HL-60 (cell line): ENCODE measurements around the gene MRPL48.

Experiments used
- POLR2AphosphoS5 ChIP-seq: IDR thresholded peaks from 2 replicates; pipeline ENCODE4 v1.6.1; 2012; ENCODE audit warnings: low read depth
- TF ChIP-seq, protein P1 (sequence below): IDR thresholded peaks from one replicate; pipeline ENCODE4 v1.5.1; 2011; ENCODE audit warnings: low read length, control low read depth, inconsistent platforms; ENCODE audit not compliant: insufficient read depth
- TF ChIP-seq, protein P2 (sequence below): IDR thresholded peaks from 2 replicates; pipeline ENCODE4 v1.6.1; 2012; ENCODE audit warnings: low read depth; ENCODE audit not compliant: insufficient replicate concordance

DNA sequence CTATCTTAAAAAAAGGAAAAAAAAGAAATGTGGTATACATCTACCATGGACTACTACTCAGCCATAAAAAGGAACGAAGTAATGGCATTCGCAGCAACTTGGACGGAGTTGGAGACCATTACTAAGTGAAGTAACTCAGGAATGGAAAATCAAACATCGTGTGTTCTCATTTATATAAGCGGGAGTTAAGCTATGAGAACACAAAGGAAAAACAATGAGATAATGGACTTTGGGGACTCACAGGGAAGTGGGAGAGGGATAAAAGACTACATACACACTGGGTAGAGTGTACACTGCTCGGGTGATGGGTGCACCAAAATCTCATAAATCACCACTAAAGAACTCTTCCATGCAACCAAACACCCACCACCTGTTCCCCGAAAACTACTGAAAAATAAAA lies 38.6 kb upstream of the MRPL48 start:
- TF ChIP-seq, protein P1, sequence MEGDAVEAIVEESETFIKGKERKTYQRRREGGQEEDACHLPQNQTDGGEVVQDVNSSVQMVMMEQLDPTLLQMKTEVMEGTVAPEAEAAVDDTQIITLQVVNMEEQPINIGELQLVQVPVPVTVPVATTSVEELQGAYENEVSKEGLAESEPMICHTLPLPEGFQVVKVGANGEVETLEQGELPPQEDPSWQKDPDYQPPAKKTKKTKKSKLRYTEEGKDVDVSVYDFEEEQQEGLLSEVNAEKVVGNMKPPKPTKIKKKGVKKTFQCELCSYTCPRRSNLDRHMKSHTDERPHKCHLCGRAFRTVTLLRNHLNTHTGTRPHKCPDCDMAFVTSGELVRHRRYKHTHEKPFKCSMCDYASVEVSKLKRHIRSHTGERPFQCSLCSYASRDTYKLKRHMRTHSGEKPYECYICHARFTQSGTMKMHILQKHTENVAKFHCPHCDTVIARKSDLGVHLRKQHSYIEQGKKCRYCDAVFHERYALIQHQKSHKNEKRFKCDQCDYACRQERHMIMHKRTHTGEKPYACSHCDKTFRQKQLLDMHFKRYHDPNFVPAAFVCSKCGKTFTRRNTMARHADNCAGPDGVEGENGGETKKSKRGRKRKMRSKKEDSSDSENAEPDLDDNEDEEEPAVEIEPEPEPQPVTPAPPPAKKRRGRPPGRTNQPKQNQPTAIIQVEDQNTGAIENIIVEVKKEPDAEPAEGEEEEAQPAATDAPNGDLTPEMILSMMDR, result no peak
- TF ChIP-seq, protein P2, sequence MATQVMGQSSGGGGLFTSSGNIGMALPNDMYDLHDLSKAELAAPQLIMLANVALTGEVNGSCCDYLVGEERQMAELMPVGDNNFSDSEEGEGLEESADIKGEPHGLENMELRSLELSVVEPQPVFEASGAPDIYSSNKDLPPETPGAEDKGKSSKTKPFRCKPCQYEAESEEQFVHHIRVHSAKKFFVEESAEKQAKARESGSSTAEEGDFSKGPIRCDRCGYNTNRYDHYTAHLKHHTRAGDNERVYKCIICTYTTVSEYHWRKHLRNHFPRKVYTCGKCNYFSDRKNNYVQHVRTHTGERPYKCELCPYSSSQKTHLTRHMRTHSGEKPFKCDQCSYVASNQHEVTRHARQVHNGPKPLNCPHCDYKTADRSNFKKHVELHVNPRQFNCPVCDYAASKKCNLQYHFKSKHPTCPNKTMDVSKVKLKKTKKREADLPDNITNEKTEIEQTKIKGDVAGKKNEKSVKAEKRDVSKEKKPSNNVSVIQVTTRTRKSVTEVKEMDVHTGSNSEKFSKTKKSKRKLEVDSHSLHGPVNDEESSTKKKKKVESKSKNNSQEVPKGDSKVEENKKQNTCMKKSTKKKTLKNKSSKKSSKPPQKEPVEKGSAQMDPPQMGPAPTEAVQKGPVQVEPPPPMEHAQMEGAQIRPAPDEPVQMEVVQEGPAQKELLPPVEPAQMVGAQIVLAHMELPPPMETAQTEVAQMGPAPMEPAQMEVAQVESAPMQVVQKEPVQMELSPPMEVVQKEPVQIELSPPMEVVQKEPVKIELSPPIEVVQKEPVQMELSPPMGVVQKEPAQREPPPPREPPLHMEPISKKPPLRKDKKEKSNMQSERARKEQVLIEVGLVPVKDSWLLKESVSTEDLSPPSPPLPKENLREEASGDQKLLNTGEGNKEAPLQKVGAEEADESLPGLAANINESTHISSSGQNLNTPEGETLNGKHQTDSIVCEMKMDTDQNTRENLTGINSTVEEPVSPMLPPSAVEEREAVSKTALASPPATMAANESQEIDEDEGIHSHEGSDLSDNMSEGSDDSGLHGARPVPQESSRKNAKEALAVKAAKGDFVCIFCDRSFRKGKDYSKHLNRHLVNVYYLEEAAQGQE, result no peak
- no peak for TF ChIP-seq POLR2AphosphoS5
